T-helper 2 cell treated with Interferon-gamma antibody and Interleukin-4, amounts not matched to agents 5 μg/mL and 100 μg/mL, for 36 hours (primary cell): ENCODE results near the gene GUCY2F.

Experiments
- DNase-seq: peaks from one replicate; pipeline ENCODE4 v3.0.0; 2021; ENCODE audit warnings: low spot score
- H3K27ac Mint-ChIP-seq: one replicate; pipeline ENCODE4 v1.8.0; 2021; ENCODE audit warnings: mild to moderate bottlenecking, mixed read lengths
- H3K27me3 Mint-ChIP-seq: one replicate; pipeline ENCODE4 v1.8.0; 2021; ENCODE audit warnings: low read depth, mixed read lengths
- H3K36me3 Mint-ChIP-seq: one replicate; pipeline ENCODE4 v1.8.0; 2021; ENCODE audit warnings: low read depth, mixed read lengths
- H3K4me1 Mint-ChIP-seq: one replicate; pipeline ENCODE4 v1.8.0; 2021; ENCODE audit warnings: low read depth, mixed read lengths
- H3K4me3 Mint-ChIP-seq: one replicate; pipeline ENCODE4 v1.8.0; 2022; ENCODE audit warnings: mild to moderate bottlenecking, moderate library complexity, mixed read lengths
- H3K9me3 Mint-ChIP-seq: one replicate; pipeline ENCODE4 v1.8.0; 2021; ENCODE audit warnings: mixed read lengths

GUCY2F gene

DNA sequence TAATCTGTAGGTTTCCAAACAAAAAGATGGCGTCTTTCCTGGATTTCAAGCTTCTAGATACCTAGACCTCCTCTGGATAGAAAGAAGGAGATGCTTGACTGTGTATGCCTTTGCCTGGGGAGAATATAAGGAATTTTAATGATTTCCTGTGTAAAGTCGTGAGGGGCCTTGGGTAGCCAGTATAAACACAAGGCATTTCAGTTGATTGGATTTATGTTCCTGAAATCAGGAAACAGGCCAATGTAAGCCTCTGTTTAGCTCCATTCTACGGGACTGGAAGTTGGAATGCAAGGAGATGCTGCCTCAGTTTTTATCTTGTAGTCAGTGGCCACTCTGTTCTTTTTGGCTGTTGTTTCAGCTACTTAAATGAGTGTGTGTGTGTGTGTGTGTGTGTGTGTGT is 137.2 kb downstream of the GUCY2F start:
- Mint-ChIP-seq H3K4me1 (no peaks in the 10 kb centered on the region), H3K36me3 (no peaks in the 10 kb centered on the region), H3K9me3 (no peaks in the 10 kb centered on the region), H3K27me3 (no peaks in the 10 kb centered on the region), H3K27ac (no peak overlapping the region), H3K4me3 (no peak overlapping the region)
- DNase-seq: no peak

DNA sequence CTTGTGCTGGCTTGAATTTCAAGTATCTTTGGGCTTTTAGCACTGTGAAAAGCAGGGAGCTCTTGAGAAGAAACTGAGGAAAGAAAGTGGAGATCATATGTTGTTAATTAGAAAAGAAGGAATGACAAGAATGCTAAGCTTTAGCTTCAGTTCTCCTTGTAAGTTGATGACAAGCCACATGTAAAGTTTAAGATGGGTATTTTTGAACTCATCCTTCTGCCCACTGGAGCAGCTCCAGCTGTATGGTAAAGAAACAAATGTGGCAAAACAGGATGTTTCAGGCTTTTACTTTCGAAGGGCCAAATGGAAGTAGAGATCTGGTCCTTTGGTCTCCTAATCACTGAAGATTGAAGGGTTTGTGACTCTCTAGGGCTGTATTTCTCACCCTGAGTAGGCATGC is 137.8 kb downstream of the GUCY2F start:
- Mint-ChIP-seq H3K9me3 (no peaks in the 10 kb centered on the region), H3K4me1 (no peaks in the 10 kb centered on the region), H3K27me3 (no peaks in the 10 kb centered on the region), H3K36me3 (no peaks in the 10 kb centered on the region), H3K27ac (no peak overlapping the region), H3K4me3 (no peak overlapping the region)
- DNase-seq: no peak

- Mint-ChIP-seq H3K4me1 (no peaks in the 10 kb centered on the region), H3K27ac (no peak overlapping the region), H3K27me3 (no peaks in the 10 kb centered on the region), H3K9me3 (no peaks in the 10 kb centered on the region), H3K36me3 (no peaks in the 10 kb centered on the region), H3K4me3 (no peak overlapping the region)
- no peak for DNase-seq
These were observed 138.2 kb downstream of the GUCY2F start for GRCh38 chrX:109343671-109344070.

DNA sequence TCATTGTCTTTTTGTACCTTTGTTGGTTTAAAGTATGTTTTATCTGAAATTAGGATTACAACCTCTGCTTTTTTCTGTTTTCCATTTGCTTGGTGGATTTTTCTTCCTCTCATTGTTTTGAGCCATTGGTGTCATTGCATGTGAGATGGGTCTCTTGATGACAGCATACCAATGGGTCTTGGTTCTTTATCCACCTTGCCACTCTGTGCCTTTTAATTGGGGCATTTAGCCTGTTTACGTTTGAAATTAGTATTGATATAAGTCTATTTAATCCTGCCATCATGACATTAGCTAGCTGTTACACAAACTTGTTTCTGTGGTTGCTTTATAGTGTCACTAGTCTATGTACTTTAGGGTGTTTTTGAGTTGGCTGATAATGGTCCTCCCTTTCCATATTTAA is 145.7 kb downstream of the GUCY2F start:
- Mint-ChIP-seq H3K36me3 (no peaks in the 10 kb centered on the region), H3K9me3 (peaks cover 6% of the 10 kb centered on the region)

GRCh38 chrX:109327251-109327650 is 154.6 kb downstream of the GUCY2F start:
- no peak for DNase-seq
- H3K4me1 Mint-ChIP-seq: no peaks in the 10 kb centered on the region
- H3K4me3 Mint-ChIP-seq: no peak overlapping the region
- no peaks in the 10 kb centered on the region for H3K36me3 Mint-ChIP-seq
- no peaks in the 10 kb centered on the region for H3K9me3 Mint-ChIP-seq
- H3K27ac Mint-ChIP-seq: no peak overlapping the region
- no peaks in the 10 kb centered on the region for H3K27me3 Mint-ChIP-seq

More for the DNA sequence above, 145.7 kb downstream of the GUCY2F start:
- no peak overlapping the region for H3K27ac Mint-ChIP-seq
- no peak for DNase-seq
- H3K4me3 Mint-ChIP-seq: no peak overlapping the region
- H3K27me3 Mint-ChIP-seq: no peaks in the 10 kb centered on the region
- H3K4me1 Mint-ChIP-seq: no peaks in the 10 kb centered on the region
